Measurements from ENCODE around the gene TMED7.
A peak's percentile ranks its signal among the peaks of the same experiment; 100 is the strongest.

TMED7 gene

DNA sequence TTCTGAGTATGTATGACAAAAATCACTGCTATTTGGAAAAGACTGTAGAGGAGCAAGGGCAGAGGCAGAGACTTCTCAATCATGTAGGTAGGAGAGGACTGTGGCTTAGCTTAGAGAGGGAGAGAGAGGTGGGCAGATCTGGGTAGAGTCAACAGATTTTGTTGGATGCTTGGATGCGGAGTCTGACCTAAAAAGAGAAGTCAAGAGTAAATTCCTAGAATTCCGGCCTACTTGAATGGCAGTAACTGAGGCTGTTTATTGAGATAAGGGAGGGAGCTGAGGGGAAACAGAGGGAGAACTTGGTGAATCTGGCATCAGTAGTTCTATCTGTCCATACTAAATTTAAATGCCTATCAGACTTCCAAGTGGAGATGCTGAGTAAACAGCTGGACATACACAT is 25.9 kb downstream of the TMED7 start:
- TF ChIP-seq POLR2AphosphoS5 (IDR thresholded peaks at IDR 0.05; ENCODE audit: low read depth, low read length) (no peak), POLR2A (IDR thresholded peaks at IDR 0.05; ENCODE audit: low read depth, low read length) (no peak), TAF1 (IDR thresholded peaks at IDR 0.05; ENCODE audit: borderline replicate concordance, low read depth, low read length) (no peak)
- DNase-seq (ENCODE audit: insufficient read length) (no peak), FAIRE-seq (no peak)

DNA sequence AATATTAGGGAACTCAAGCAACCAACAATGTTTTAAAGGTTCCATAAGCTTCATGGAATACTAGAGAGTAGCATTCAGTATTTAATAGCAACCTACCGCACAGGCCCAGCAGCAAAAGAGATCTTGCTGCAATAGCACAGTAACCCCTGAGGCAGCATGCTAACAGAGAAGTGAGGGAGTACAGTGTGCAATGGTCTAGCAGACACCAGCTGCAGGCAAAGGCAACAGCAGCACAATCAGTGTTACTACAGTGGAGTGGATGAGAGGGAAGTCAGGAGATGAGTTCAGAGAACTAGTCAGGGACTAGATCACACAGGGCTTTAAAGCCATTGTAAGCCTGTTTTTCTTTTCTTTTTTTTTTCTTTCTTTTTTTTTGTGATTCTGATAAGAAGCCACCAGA is 26.3 kb downstream of the TMED7 start:
- DNase-seq (ENCODE audit: insufficient read length) (no peak), FAIRE-seq (peak; percentile 96)
- TF ChIP-seq POLR2A (IDR thresholded peaks at IDR 0.05; ENCODE audit: low read depth, low read length): 0 out of 2 replicates have a peak, but pooled peaks have one; percentile 43
- no peak for TF ChIP-seq TAF1 (IDR thresholded peaks at IDR 0.05; ENCODE audit: borderline replicate concordance, low read depth, low read length)

DNA sequence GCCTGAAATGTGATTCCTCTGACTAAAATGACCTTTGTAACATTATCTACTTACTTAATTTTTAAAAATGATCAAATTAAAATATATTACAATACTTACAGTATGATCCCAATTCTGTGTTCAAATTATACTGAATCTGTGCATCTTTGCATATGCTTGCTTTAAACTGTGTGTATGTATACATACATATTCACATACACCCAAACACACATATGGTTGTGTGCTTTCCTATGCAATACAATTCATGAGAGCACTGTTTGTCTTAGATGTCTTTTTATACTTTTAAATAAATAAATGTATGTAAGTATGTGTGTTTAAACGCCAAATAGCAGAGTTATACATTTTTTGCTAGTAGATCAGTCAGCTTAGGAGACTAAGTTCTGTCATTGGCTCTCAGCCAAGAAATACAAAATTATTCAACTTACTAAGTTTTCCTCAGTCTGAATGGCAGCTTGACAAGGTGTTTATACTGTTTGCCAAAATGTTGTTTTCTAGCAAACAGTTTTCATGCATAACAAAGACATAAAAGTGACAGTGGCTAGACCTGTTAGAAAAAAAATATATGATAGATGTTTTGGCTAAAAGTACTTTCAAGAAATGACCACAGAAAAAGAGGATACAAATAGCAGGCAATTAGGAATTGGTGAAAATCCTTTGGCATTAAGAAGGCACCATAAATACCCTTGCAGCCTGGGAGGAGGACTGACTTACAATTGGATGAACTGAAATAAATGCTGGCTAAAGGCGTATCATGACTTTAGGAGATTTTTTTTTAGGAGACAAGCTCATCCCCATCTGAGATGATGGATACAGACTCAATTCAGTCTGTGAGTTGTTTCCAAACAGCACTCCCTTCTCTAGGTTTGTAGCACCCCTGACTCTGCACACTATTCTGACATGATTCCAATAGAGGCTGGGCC is 31.4 kb downstream of the TMED7 start:
- DNase-seq (ENCODE audit: insufficient read length): no peak
- peak; percentile 9 for FAIRE-seq
- TF ChIP-seq POLR2AphosphoS5 (IDR thresholded peaks at IDR 0.05; ENCODE audit: low read depth, low read length) (no peak), TAF1 (IDR thresholded peaks at IDR 0.05; ENCODE audit: borderline replicate concordance, low read depth, low read length) (no peak), POLR2A (IDR thresholded peaks at IDR 0.05; ENCODE audit: low read depth, low read length) (no peak)

DNA sequence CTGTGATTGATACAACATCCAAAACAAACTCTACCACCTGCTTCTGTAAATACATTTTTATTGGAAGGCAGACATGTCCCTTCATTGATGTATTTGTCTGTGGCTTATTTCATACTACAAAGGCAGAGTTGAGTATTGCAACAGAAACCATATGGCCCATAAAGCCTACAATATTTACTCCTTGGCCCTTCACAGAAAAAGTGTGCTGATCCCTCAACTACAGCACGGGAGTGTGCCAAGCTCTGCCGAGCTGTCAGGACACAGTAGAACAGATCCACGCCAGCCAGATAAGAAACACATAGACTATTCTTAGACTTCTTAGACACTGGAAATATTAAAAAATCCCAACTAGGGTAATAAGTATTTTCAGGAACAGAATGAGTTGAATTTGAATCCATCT is 36.8 kb downstream of the TMED7 start:
- DNase-seq (ENCODE audit: insufficient read length) (no peak), FAIRE-seq (no peak)
- TF ChIP-seq POLR2A (IDR thresholded peaks at IDR 0.05; ENCODE audit: low read depth, low read length) (no peak), TAF1 (IDR thresholded peaks at IDR 0.05; ENCODE audit: borderline replicate concordance, low read depth, low read length) (no peak), POLR2AphosphoS5 (IDR thresholded peaks at IDR 0.05; ENCODE audit: low read depth, low read length) (no peak)

DNA sequence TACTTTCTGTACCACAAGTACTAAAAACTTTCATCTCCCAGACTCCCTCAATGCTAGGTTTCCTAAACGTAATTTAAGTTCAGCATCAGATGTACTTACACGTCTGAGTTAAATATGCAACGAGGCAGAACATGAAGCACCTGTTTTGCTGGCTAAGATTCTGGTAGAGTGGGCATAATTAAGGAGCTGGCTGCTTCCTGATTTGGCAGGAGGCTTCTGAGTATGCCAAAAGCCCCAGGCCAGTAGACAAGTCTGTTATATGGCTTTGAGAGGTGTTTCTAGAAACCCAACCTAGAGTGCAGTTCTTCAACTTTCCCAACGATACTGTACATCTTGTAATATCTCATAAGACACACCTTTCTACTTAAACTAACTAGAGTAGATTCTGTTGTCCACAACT is 37.2 kb downstream of the TMED7 start:
- no peak for FAIRE-seq
- no peak for TF ChIP-seq TAF1 (IDR thresholded peaks at IDR 0.05; ENCODE audit: borderline replicate concordance, low read depth, low read length)
- TF ChIP-seq POLR2A (IDR thresholded peaks at IDR 0.05; ENCODE audit: low read depth, low read length): no peak
- no peak for TF ChIP-seq POLR2AphosphoS5 (IDR thresholded peaks at IDR 0.05; ENCODE audit: low read depth, low read length)
- no peak for DNase-seq (ENCODE audit: insufficient read length)

DNA sequence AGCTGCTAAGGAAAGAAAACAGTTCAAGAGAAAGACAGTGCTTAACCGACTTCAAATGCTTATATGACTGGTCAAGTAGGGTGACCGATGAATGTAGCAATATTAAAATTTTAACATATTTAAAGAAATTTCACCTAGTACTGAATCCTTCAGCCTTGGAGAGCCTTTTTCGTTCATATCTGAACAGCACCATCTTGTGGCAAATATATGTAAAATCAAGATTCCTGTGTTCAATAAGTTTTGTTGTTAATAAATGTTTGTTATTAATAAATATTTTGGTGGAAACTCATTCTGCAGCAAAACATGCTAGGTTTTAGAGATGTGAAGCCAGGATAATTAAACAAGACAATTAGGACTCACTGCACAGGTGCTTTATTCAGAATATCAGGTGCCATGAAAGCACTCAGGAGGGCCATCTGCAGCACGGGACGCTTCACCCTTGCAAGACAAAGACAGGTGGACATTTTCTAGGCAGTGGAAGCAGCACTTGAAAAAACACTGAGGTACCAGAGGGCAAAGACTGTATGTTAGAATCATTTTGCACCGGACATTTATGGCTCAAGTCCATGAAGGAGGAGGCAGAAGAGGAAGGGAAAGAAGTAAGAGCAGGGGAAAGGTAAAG is 39.2 kb downstream of the TMED7 start:
- FAIRE-seq (no peak), DNase-seq (ENCODE audit: insufficient read length) (no peak)
- TF ChIP-seq POLR2AphosphoS5 (IDR thresholded peaks at IDR 0.05; ENCODE audit: low read depth, low read length): no peak
- TF ChIP-seq POLR2A (IDR thresholded peaks at IDR 0.05; ENCODE audit: low read depth, low read length): no peak
- TF ChIP-seq TAF1 (IDR thresholded peaks at IDR 0.05; ENCODE audit: borderline replicate concordance, low read depth, low read length): no peak

DNA sequence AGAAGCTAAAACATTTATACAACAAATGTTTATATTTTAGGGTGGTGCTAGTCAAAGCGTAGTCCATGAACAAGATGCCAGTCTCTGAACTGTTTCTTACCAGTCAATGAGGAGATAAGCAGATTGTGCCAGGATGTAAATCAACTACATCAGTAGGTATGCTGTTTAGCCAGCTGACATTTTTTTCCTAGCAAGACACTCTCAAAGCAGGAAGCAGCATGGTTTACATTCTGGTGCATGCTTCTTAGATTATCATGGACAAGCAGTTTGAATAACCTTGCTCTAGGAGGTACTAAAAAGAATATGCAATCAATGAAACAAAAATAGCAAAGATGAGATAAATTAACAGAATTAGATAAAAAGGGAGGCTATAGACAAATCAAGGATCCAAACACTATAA is 40.6 kb downstream of the TMED7 start:
- DNase-seq (ENCODE audit: insufficient read length): no peak
- TF ChIP-seq TAF1 (IDR thresholded peaks at IDR 0.05; ENCODE audit: borderline replicate concordance, low read depth, low read length): no peak
- FAIRE-seq: peak; percentile 17

DNA sequence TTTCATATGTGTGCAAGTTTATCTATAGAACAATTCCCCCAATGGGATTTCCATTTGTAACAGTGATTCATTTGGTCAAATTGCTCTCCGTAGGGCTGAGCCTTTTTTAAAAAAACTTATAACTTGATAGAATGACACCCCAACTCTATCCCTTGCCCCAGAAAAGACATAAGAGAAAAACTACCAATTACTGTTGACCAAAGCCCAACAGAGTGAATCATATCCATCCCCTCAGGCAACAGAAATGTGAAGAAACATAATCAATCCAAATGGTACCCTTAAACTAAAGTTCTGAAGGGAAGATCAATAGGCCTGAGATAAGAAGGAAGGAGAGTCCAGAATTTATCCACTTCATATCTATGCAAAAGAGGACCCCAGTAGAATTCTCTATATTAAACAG is 41.3 kb downstream of the TMED7 start:
- TF ChIP-seq POLR2A (IDR thresholded peaks at IDR 0.05; ENCODE audit: low read depth, low read length): no peak
- FAIRE-seq (no peak), DNase-seq (ENCODE audit: insufficient read length) (no peak)

DNA sequence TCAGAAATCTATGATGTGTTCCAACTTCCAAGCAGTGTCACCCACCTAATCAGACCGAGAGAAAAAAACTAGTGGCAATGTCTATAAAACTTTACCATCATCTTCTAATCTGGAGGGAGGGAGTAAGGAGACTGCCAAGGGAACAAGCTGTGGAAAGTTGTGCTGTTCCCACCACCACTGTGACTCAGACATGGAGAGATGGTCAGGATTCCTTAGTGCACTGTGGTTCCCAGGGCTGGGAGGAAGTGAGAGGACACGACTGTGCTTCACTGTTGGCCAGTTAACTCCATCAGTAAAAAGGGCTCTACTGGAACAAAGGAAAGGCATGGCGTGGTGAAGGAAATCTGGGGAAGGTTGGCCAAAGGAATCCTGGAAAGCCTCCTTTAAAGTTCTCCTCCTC is 42.4 kb downstream of the TMED7 start:
- no peak for DNase-seq (ENCODE audit: insufficient read length)
- TF ChIP-seq POLR2A (IDR thresholded peaks at IDR 0.05; ENCODE audit: low read depth, low read length) (no peak), POLR2AphosphoS5 (IDR thresholded peaks at IDR 0.05; ENCODE audit: low read depth, low read length) (no peak), TAF1 (IDR thresholded peaks at IDR 0.05; ENCODE audit: borderline replicate concordance, low read depth, low read length) (no peak)
- peak; percentile 5 for FAIRE-seq

DNA sequence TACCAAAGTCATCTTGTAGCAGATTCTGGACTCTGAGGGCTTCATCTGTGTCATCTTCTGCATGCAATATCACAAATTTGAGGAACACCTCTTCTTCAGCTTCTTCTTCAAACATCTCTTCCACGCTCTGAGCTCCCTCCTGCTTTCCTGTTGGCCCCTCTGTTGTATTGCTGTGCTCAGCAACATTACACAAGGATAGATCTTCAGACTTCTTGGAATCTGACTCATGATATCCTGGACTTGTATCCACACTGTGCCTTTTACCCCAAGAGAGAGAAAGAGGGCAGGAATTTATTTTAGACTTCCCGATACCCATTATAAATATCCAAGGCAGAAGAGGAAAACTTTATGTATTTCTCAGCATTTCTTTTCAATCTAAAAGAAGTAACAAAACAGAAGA is 44.9 kb downstream of the TMED7 start:
- FAIRE-seq (no peak), DNase-seq (ENCODE audit: insufficient read length) (no peak)
- TF ChIP-seq POLR2AphosphoS5 (IDR thresholded peaks at IDR 0.05; ENCODE audit: low read depth, low read length) (no peak), POLR2A (IDR thresholded peaks at IDR 0.05; ENCODE audit: low read depth, low read length) (no peak), TAF1 (IDR thresholded peaks at IDR 0.05; ENCODE audit: borderline replicate concordance, low read depth, low read length) (no peak)

DNA sequence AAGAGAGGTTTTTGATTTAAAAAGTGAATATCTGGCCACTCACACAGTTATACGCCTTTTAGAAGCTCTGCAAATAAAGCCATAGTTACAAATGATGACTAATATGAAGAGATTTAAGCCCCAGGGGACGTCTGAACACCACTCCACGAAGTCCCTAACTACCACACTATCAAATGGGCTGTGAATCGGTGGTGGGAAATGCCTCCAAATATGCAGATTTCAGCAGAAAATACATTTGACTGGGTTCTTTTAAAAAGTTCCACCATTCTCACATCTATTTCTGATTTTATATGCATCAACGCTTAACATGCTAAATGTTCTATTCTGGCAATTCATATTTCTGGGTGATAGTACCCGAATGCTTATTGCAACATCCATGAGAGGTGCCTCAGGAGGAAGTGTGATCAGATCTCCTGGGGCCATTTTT is 46.1 kb downstream of the TMED7 start:
- DNase-seq (ENCODE audit: insufficient read length) (no peak), FAIRE-seq (peak; percentile 87)
- TF ChIP-seq POLR2AphosphoS5 (IDR thresholded peaks at IDR 0.05; ENCODE audit: low read depth, low read length) (no peak), TAF1 (IDR thresholded peaks at IDR 0.05; ENCODE audit: borderline replicate concordance, low read depth, low read length) (no peak), POLR2A (IDR thresholded peaks at IDR 0.05; ENCODE audit: low read depth, low read length) (no peak)

DNA sequence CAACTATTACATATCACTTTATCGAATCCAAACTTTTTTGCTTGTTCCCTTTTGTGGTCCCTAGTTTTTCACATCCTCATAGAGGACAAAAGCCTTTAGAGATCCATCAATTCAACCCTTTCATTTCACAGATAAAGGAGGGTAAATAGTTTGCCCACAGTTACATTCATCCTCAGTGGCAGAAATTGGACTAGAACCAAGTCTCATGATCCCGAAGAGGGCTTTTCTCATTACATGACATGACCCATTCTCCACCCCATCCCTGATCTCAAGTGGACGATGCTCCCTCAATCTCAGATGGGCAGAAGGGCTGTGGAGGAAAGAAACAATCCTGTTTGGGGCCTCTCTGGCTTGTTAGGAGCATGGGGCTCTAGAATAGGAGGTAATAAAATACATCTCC is 46.6 kb downstream of the TMED7 start:
- no peak for TF ChIP-seq TAF1 (IDR thresholded peaks at IDR 0.05; ENCODE audit: borderline replicate concordance, low read depth, low read length)
- TF ChIP-seq POLR2A (IDR thresholded peaks at IDR 0.05; ENCODE audit: low read depth, low read length): no peak
- no peak for TF ChIP-seq POLR2AphosphoS5 (IDR thresholded peaks at IDR 0.05; ENCODE audit: low read depth, low read length)
- no peak for DNase-seq (ENCODE audit: insufficient read length)
- peak; percentile 36 for FAIRE-seq
